ENCODE data around the gene FCHSD1.

FCHSD1 gene

GRCh38 chr5:141664733-141665461 lies 13.7 kb upstream of the FCHSD1 start:
- H3K4me3 ChIP-seq (ENCODE audit: low read depth, low read length) = no peak overlapping the region
- DNase-seq (ENCODE audit: low read depth) = peak; percentile 36
- peak; percentile 97 for TF ChIP-seq CTCF (IDR thresholded peaks at IDR 0.05; ENCODE audit: low read depth, low read length, missing control alignments)

DNA sequence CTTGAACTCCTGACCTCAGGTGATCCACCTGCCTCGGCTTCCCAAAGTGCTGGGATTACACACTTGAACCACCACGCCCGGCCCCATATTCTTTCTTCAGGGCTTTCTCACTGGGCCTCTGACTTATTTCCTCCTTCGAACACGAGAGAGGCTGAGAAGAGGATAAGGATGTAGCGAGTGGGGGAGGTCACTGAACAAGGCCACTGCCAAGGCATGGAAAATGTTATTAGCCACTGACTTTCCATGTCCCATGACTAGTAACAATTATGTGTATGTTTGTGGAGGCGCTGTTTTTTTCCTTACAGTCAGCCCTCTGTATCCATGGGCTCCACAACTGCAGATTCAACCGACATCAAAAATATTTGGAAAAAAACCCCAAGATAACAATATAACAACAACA lies 12.3 kb upstream of the FCHSD1 start:
- no peak for DNase-seq (ENCODE audit: low read depth)
- H3K4me3 ChIP-seq (ENCODE audit: low read depth, low read length) = no peak overlapping the region
- TF ChIP-seq CTCF (IDR thresholded peaks at IDR 0.05; ENCODE audit: low read depth, low read length, missing control alignments) = no peak

- no peak for DNase-seq (ENCODE audit: low read depth)
- no peak overlapping the region for H3K4me3 ChIP-seq (ENCODE audit: low read depth, low read length)
- TF ChIP-seq CTCF (IDR thresholded peaks at IDR 0.05; ENCODE audit: low read depth, low read length, missing control alignments) = no peak
Measured at GRCh38 chr5:141662028-141662427, 10.8 kb upstream of the FCHSD1 start.

GRCh38 chr5:141657937-141658545 lies 6.8 kb upstream of the FCHSD1 start:
- no peak overlapping the region for H3K4me3 ChIP-seq (ENCODE audit: low read depth, low read length)
- TF ChIP-seq CTCF (IDR thresholded peaks at IDR 0.05; ENCODE audit: low read depth, low read length, missing control alignments) = no peak
- no peak for DNase-seq (ENCODE audit: low read depth)

GRCh38 chr5:141657404-141657803 lies 6.2 kb upstream of the FCHSD1 start:
- DNase-seq (ENCODE audit: low read depth) = no peak
- H3K4me3 ChIP-seq (ENCODE audit: low read depth, low read length) = no peak overlapping the region

GRCh38 chr5:141656396-141656795 lies 5.2 kb upstream of the FCHSD1 start:
- no peak for TF ChIP-seq CTCF (IDR thresholded peaks at IDR 0.05; ENCODE audit: low read depth, low read length, missing control alignments)
- DNase-seq (ENCODE audit: low read depth) = no peak
- no peak overlapping the region for H3K4me3 ChIP-seq (ENCODE audit: low read depth, low read length)

More at GRCh38 chr5:141657404-141657803, 6.2 kb upstream of the FCHSD1 start:
- TF ChIP-seq CTCF (IDR thresholded peaks at IDR 0.05; ENCODE audit: low read depth, low read length, missing control alignments) = no peak

DNA sequence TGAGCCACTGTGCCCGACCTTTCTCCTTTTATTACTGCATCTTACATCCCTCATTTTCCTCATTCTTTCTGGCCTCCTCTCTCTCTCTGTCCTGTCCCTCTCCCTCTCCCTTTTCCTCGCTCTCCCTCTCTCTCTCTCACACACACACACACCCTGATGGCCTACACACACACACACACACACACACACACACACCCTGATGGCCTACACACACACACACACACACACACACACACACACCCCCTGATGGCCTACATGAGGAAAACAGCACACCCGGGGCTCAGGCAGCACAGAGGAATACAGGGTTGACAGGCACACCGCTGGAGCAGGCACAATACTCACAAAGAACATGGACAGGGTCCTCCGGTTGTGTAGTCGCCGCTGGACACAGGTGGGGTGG lies 3.8 kb upstream of the FCHSD1 start:
- no peak for TF ChIP-seq CTCF (IDR thresholded peaks at IDR 0.05; ENCODE audit: low read depth, low read length, missing control alignments)
- H3K4me3 ChIP-seq (ENCODE audit: low read depth, low read length) = no peak overlapping the region
- DNase-seq (ENCODE audit: low read depth) = no peak
